Skin of body (tissue), 2 donors: ENCODE results near the gene L1CAM. TPM values are rescaled to one million over a fixed set of nuclear protein-coding genes. Genes with fewer than 3 reads are reported as not detected.

Experiments used
- DNase-seq: peaks from one replicate; lab custom pipeline; 2025; lab: John Stamatoyannopoulos, UW
- total RNA-seq: library from RNA; depleted of rRNA; stranded (reverse); fragments of >200 nt; gene quantifications from one replicate; pipeline ENCODE4 v1.2.3, GENCODE V29; 2014

L1CAM gene
- total RNA-seq, 1 donor from 2014 or later = 3.6 TPM

GRCh38 chrX:153924149-153924861 is 38.3 kb upstream of the L1CAM start:
- DNase-seq = no peak

DNA sequence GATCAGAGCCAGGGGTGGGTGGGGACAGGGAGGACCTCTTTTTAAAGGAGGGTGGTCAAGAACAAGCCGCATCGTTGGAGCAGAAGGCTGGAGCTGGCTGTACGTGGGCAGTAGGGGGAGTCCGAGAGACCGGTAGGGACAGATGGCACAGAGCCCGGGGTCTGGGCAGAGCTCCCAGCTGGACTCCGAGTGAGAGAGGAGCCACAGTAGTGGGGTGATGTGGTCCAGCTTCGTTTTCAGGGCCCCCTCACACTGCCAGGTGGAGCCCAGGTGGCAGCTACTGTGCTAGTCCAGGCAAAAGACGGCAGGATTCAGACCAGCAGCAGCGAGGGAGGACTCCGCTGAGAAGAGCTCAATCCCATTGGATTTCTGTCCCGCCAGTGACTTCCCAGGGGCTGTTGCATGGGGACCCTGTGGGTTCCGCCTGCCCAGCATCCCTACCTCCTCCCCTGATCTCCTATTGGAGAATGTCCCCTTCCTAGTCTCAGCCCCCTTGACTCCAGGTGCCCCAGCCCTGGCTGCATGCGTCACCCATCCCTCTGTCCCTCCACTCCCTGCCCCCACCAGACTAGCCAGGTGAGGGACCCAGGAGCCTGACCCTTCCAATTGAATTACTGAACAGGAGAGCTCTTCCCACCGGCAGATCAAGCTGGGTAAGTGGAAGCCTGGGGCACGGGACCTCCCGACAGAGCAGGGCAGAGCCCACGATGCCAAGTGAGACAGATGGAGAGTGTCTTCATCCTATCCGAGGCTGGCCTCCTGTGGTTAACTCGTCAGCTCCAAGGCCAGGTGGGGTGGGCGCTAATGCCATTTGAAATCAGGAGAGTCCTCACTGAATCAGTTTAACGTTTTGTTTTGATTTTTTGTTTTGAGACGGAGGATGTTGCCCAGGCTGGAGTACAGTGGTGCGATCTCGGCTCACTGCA is 37.2 kb upstream of the L1CAM start:
- no peak for DNase-seq

DNA sequence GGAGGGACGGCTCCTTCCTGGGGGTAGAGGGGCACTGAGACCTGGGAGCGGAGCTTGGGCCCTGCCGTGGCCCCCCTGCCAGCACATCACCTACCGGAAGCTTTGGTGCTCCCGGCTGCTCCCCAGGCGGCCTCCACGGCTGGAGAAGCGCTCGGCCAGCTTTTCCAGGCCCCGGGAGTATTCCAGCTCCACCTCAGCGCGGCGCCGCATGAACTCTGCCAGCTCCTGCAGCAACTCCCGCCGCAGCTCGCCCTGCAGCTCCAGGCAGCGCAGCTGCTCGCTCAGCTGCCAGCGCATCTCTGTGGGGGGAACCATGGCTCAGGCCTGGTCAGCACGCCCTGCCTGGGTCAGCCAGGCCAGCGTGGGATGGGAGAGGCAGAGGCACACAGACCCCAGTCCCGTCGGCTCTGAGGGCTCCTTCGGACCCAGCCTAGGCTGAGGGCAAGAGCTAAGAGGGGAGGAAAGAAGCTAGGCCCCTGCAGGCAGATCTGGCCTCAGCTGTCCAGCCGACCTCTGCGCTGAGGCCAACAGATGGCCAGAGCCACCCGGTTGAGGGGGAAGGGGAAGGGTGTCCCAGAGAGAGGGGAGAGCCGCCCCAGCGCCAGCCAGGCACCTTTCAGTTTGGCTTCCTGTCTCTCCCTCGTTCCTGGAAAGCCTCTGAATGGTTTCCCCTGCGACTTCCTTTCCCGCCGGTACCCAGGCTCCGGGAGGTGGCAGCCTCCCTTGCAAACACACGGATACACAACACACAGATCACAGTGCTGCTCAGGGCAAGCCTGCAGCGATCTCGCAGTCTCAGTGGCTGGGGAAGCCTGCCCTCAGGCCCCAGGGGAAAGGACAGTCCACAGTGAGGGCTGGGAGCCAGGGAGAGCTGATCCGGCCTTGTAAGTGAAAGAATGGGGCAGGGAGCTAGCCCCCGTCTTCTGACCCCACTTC is 35.8 kb upstream of the L1CAM start:
- no peak for DNase-seq

- no peak for DNase-seq
Measured at GRCh38 chrX:153921070-153921469, 35.1 kb upstream of the L1CAM start.

DNA sequence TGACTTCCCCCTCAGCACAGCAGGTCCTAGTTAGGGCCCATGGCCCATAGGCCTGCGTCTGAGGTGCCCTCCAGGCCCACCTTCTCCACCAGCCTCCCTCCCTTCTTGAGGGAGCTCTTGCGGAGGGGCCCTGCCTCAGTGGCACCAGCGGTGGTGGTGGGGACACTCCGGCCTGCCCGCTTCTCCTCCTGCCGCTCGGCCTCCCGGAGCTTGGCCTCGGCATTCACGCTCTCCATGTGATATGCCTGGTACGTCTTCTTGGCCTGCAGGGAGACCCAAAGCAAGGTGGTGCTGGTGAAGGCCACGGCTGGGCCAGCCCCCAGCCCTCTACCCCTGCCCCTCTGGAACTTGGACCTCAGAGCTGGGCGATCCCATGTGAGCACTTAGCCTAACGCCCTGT is 34.6 kb upstream of the L1CAM start:
- DNase-seq = no peak

- DNase-seq = no peak
Measured at GRCh38 chrX:153919281-153919680, 33.3 kb upstream of the L1CAM start.

- DNase-seq = no peak
Measured at GRCh38 chrX:153917869-153918268, 31.9 kb upstream of the L1CAM start.

GRCh38 chrX:153913701-153914100 is 27.7 kb upstream of the L1CAM start:
- no peak for DNase-seq

DNA sequence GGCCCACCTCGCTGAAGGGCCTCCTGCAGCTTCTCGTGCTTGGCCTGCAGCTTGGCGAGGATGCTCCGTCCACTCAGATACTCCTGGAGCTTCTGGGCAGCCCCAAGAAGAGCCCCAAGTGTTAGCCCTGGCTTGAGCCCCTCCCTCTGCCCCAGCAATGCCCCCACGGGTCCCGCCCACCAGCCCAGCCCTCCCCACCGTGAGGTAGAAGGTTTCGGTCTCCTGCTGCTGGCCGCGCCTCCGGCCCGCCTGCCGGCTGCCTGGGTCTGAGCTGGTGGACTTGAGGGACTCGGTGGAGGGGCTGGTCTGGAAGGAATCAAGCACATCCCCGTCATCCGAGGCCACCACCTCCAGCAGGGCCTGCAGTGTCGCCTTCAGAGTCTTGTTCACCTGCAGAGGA is 27.2 kb upstream of the L1CAM start:
- no peak for DNase-seq

DNA sequence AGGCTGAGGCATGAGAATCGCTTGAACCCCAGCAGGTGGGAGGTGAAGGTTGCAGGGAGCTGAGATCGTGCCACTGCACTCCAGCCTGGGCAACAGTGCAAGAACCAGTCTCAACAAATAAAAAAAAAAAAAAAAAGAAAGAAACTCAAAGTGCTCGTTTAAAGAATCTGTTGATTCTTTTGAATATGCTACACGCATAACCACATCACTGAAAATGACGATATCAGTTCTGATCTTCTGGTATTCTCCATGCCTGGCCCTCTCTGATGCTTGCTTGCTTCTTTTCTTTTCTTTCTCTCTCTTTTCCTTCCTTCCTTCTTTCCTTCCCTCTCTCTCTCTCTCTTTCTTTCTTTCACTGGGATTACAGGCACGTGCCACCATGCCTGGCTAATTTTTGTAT is 25.8 kb upstream of the L1CAM start:
- DNase-seq = no peak

- DNase-seq = no peak
Measured at GRCh38 chrX:153910446-153910845, 24.5 kb upstream of the L1CAM start.

GRCh38 chrX:153909980-153910360 is 24.0 kb upstream of the L1CAM start:
- no peak for DNase-seq

DNA sequence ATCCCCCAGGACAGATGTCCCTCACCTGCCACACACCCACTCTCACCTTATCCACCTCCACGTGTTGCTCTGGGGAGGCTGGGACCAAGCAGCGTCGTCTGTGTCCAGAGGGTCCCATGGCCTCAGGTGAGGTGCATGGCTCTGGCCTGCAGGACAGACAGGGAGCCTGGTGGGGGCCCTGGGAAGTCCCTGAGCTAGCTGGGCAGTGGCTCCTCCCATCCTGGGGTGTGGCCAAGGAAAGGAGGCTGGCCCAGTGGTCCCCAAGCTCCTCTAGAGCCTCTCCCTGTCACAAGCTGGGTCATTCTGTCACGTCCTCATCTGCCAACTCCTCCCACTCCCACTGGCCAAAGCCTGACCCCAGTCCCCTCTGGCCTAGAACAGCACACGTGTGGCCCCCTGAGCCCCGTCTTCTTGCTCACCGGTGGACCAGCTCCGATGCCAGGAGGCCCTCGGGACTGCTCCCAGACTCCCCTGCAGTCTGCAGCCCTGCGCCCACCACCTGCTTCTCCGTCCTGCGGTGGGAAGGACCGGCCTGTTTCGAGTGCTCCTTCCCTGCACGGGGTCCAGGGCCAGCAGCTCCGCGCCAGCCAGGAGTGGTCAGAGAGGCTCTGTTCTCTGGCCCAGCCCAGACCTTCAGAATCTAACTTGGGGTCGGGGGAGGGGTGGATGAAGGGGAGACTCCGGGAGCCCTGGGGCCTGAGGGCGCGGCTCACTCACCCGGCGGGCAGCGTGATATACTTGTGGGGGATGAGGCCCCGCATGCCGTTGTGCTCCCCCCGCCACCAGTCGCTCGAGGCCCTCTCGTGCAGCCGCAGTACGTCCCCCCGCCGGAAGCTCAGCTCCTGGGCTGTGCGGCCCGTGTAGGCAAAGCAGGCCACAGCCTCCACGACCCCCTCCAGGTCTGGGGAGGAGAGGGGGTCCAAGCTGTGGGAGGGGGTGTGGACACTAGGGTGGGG is 23.3 kb upstream of the L1CAM start:
- no peak for DNase-seq

GRCh38 chrX:153908219-153908860 is 22.4 kb upstream of the L1CAM start:
- no peak for DNase-seq

DNA sequence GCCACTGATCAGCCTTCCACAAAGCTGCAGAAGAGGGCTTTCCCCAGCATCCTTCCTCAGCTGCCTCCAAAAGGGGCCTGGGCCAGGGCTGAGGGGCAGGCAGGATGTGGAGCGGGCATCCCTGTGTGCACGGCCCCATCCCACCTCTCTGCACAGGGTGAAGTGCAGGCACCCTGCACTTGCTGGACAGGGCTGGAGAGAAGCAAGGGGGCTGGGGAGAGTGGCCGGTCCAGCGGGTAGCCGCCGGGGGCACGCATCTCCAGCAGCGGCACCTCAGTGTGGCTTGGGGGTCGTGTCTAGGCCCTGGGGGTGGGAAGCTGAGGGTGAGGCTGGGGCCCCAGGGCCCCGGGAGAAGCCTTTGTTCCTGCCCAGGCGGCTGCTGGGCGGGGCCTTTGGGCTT is 21.5 kb upstream of the L1CAM start:
- DNase-seq = no peak

DNA sequence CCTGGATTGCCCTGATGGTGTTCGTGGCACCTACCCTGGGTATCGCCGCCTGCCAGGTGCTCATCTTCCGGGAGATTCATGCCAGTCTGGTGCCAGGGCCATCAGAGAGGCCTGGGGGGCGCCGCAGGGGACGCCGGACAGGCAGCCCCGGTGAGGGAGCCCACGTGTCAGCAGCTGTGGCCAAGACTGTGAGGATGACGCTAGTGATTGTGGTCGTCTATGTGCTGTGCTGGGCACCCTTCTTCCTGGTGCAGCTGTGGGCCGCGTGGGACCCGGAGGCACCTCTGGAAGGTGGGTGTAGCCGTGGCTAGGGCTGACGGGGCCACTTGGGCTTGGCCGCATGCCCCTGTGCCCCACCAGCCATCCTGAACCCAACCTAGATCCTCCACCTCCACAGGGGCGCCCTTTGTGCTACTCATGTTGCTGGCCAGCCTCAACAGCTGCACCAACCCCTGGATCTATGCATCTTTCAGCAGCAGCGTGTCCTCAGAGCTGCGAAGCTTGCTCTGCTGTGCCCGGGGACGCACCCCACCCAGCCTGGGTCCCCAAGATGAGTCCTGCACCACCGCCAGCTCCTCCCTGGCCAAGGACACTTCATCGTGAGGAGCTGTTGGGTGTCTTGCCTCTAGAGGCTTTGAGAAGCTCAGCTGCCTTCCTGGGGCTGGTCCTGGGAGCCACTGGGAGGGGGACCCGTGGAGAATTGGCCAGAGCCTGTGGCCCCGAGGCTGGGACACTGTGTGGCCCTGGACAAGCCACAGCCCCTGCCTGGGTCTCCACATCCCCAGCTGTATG is 20.3 kb upstream of the L1CAM start:
- no peak for DNase-seq

- no peak for DNase-seq
Measured at GRCh38 chrX:153905481-153906095, 19.6 kb upstream of the L1CAM start.
